Epithelial cell of prostate (primary cell): Measurements from ENCODE around the gene MAP3K4.

Source experiments
- DNase-seq: peaks from one replicate; pipeline ENCODE4 v3.0.0-alpha.2; 2011; ENCODE audit warnings: low read depth, low spot score
- H3K27ac ChIP-seq: fragments of 450-650 bp; 2 replicates; pipeline ENCODE4 v1.5.1; 2017; ENCODE audit warnings: mild to moderate bottlenecking

MAP3K4 gene

DNA sequence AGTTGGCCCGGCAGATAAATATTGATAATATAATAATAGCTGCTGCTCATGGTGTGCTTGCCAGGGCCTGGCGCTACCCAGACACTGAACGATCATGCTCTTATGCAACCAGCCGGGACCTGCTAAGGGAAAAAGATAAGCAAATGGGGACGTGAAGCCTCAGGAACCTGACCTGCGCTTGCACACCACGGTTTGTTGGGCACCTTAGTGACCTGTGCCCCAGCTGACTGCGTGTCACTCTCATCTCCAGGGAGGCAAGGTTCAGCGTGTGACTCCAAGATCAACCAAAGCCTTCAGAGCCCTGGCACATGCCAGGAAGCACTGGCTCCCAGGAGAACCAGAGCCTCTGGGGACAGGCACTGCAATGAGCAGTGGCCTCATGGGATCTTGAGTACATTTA is 171.2 kb downstream of the MAP3K4 start:
- DNase-seq, result no peak
- H3K27ac ChIP-seq, result no peak overlapping the region

DNA sequence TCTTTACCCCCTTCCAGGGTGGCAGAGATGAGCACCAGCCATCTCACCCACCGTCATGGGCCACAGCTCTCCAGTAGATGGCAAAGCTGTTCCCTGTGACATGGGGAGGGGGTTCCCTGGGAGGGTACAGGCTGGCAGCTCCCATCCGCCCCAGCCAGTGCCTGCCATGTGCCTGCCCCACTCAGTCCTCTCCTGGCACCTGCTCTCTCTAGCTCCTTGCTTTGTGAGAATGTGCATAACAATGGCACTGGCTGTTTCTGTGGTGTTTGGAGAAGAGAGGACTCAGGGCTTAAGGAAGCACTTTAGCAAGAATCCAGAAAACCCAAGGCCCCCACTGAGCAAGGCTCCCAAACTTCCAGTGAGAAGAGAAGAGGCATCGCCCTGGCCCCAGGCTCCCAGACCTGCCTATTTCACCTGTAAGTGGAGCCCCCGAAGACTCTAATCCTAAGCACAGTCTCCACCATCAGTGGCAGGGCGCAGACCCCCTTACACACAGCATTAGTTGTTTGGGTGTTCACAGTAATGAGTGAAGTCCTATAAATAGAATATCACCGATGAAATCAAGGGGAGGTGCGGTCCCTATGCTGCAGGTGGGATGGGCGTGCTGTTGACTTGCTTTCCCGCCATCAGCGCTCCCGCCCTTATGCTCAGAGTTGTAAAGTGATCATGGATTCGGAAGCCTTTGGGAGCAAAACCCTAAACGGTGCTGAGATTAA is 172.1 kb downstream of the MAP3K4 start:
- no peak for DNase-seq
- no peak overlapping the region for H3K27ac ChIP-seq

DNA sequence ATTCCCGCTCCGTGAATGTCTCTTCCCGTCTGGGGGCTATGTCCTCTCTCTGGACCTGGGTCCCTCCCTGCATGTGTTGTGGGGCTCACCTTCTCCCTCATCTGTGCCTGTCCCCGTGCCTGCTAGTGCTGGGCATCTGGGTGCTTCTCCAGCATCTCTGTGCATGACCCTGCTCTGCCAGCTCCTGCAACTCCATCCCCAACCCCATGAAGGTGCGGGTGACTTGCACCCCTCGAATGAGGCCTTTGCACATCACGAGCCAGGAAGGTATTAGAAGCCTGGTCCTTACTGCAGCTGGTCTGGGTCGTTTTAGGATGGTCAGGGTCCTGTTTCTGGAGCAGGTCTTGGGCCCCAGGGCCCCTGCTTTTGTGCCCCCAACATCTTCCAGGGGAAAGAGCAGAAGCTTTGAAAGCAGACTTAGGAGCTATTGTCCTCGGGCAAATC is 172.6 kb downstream of the MAP3K4 start:
- DNase-seq, result no peak

DNA sequence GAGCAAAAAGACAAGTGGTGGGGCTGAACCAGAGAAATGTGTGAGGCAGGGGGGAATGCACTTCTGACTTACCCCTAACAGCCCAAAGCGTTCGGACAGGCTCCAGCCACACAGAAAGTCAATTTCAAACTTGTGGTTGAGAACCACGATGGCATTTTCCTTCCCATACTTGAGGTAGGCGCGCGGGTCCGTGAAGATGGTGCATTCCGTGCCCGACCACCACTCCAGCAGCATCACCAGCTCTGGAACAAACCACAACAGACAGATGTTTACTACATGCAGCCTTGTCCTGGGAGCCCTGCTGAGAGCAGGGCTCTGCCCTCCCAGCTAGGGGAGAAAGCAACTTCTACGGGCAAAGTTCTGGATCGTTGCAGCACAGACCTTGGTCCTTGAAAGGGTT is 174.6 kb downstream of the MAP3K4 start:
- H3K27ac ChIP-seq, result no peak overlapping the region
- no peak for DNase-seq

More for the DNA sequence above, 172.6 kb downstream of the MAP3K4 start:
- H3K27ac ChIP-seq, result no peak overlapping the region

DNA sequence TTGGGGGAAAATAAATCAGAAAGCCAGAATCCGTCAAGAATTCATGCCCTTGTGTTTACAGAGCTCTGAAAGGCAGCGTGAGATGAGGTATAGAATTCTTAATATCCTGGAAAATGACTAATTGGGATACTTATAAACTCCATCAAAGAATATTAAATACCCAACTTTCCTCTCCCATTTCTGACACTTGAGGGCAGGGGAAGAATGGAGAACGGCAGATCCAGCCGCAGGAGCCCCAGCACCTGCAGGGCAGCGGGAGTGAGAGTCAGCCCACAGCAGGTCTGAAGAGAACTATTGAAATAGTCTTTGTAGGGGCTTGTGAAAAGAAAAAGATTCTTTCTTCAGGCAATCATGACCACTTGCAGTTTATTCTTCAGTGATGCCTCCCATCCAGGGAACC is 175.1 kb downstream of the MAP3K4 start:
- no peak overlapping the region for H3K27ac ChIP-seq
- DNase-seq, result no peak
